Measurements from ENCODE around the gene ZFP36L1. TPM values are rescaled to one million over a fixed set of nuclear protein-coding genes. Genes with fewer than 3 reads are reported as not detected.

ZFP36L1 gene
- total RNA-seq, 1 donor from 2014 or later: 385 TPM

- H3K4me3 Mint-ChIP-seq (ENCODE audit: unreplicated experiment): peak overlapping the region; percentile 74
- H3K27ac Mint-ChIP-seq (ENCODE audit: unreplicated experiment): peak overlapping the region; percentile 86
- H3K9me3 Mint-ChIP-seq (ENCODE audit: unreplicated experiment): no peaks in the 10 kb centered on the region
- peaks cover 49% of the 10 kb centered on the region for H3K36me3 Mint-ChIP-seq (ENCODE audit: low read depth, unreplicated experiment)
- no peak for TF ChIP-seq CTCF (IDR thresholded peaks at IDR 0.05; ENCODE audit: unreplicated experiment)
- H3K27me3 Mint-ChIP-seq (ENCODE audit: unreplicated experiment): peaks cover 20% of the 10 kb centered on the region
- no peak for DNase-seq (ENCODE audit: low spot score)
- H3K4me1 Mint-ChIP-seq (ENCODE audit: unreplicated experiment): peaks cover 54% of the 10 kb centered on the region
Observed at GRCh38 chr14:68786491-68787091, 6.3 kb downstream of the ZFP36L1 start.

- no peak for TF ChIP-seq CTCF (IDR thresholded peaks at IDR 0.05; ENCODE audit: unreplicated experiment)
- Mint-ChIP-seq H3K36me3 (ENCODE audit: low read depth, unreplicated experiment) (peaks cover 41% of the 10 kb centered on the region), H3K9me3 (ENCODE audit: unreplicated experiment) (no peaks in the 10 kb centered on the region), H3K27ac (ENCODE audit: unreplicated experiment) (peak overlapping the region; percentile 86), H3K4me1 (ENCODE audit: unreplicated experiment) (peaks cover 51% of the 10 kb centered on the region), H3K4me3 (ENCODE audit: unreplicated experiment) (no peak overlapping the region), H3K27me3 (ENCODE audit: unreplicated experiment) (peaks cover 14% of the 10 kb centered on the region)
- DNase-seq (ENCODE audit: low spot score): no peak
Observed at GRCh38 chr14:68785534-68786490, 7.1 kb downstream of the ZFP36L1 start.

DNA sequence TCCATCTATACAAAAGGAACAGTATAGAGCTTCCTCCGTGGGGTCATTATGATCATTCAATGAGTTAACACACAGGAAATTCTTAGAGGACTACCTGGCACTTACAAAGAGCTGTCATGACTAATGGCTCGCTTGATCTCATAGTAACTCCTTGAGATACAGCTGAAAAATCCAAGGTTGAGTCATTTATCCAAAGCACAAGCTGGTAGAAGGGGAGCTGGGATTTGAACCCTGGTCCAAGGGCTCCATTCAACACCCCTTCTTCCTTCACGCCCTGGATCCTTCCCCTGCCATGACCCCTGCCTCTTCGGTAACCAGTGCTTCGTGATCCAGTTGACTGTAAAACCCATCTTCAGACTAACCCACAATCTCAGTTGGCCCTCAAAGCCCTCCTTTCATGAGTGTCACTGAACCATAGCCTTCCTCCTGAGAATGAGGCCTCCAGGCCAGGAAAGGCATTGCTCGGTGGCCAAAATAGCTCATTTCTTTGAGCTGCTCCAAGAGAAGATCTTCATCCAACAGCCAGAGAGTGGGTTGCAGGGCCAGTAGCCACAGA, 7.8 kb downstream of the ZFP36L1 start:
- Mint-ChIP-seq H3K36me3 (ENCODE audit: low read depth, unreplicated experiment) (peaks cover 34% of the 10 kb centered on the region), H3K4me1 (ENCODE audit: unreplicated experiment) (peaks cover 51% of the 10 kb centered on the region), H3K9me3 (ENCODE audit: unreplicated experiment) (no peaks in the 10 kb centered on the region)

DNA sequence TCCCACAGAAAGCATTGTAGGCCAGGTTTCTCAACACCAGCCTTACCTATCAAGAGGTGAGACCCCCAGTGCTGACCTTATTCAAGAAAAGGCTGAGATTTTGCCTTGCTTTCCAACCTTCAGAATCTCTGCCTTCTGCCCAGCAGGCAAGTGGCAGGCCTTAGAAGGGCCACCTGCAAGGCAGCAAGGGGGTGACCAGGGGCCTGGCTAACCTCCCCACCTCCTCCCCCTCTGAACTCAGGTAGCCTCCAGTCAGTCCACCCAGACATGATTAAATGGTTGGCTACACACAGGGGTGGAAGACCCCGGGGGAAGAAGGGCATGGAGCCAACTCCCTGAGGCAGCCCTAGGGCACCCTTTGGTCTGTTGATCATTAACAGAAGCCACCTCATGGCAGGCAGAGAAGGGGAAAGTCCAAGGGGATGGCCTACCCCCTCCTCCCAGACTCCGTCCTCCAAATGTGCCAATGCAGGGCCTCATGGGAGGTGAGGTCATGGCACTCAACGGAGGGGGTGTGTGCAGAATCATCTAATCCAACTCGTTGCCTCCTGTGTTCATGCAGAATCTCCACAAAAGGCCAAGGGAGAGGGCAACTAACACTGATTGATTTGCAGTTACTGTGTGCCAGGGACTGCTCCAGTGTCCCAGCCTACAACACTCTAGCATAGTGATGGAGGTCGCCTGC, 8.5 kb downstream of the ZFP36L1 start:
- Mint-ChIP-seq H3K4me1 (ENCODE audit: unreplicated experiment) (peaks cover 50% of the 10 kb centered on the region), H3K27me3 (ENCODE audit: unreplicated experiment) (peaks cover 5% of the 10 kb centered on the region), H3K36me3 (ENCODE audit: low read depth, unreplicated experiment) (peaks cover 28% of the 10 kb centered on the region), H3K9me3 (ENCODE audit: unreplicated experiment) (no peaks in the 10 kb centered on the region), H3K4me3 (ENCODE audit: unreplicated experiment) (no peak overlapping the region), H3K27ac (ENCODE audit: unreplicated experiment) (no peak overlapping the region)
- DNase-seq (ENCODE audit: low spot score): no peak
- TF ChIP-seq CTCF (IDR thresholded peaks at IDR 0.05; ENCODE audit: unreplicated experiment): no peak

More for the DNA sequence above, 7.8 kb downstream of the ZFP36L1 start:
- peaks cover 9% of the 10 kb centered on the region for H3K27me3 Mint-ChIP-seq (ENCODE audit: unreplicated experiment)
- no peak overlapping the region for H3K27ac Mint-ChIP-seq (ENCODE audit: unreplicated experiment)
- no peak for DNase-seq (ENCODE audit: low spot score)
- TF ChIP-seq CTCF (IDR thresholded peaks at IDR 0.05; ENCODE audit: unreplicated experiment): no peak
- no peak overlapping the region for H3K4me3 Mint-ChIP-seq (ENCODE audit: unreplicated experiment)

Data from endothelial cell (in vitro differentiated cells).